Fibroblast of skin of abdomen (primary cell): Measurements from ENCODE around the gene EFCAB12.
"Not testable (repeated sequence)": the region's sequence is repeated elsewhere in the genome, so short reads cannot be mapped to it uniquely, and the experiment has no call there.

Experiments
- DNase-seq: peaks from one replicate; pipeline ENCODE4 v3.0.0-alpha.2; 2013

EFCAB12 gene

GRCh38 chr3:129392106-129392887, 36.1 kb downstream of the EFCAB12 start:
- not testable (repeated sequence) for DNase-seq

- DNase-seq = not testable (repeated sequence)
Observed at GRCh38 chr3:129391583-129391982, 36.9 kb downstream of the EFCAB12 start.

- DNase-seq = no peak
Observed at GRCh38 chr3:129389572-129389937, 38.9 kb downstream of the EFCAB12 start.

GRCh38 chr3:129388791-129389571, 39.5 kb downstream of the EFCAB12 start:
- DNase-seq = peak; percentile 68

- no peak for DNase-seq
Observed at GRCh38 chr3:129387487-129387886, 40.9 kb downstream of the EFCAB12 start.

GRCh38 chr3:129386984-129387383, 41.5 kb downstream of the EFCAB12 start:
- no peak for DNase-seq

GRCh38 chr3:129385507-129385906, 42.9 kb downstream of the EFCAB12 start:
- not testable (repeated sequence) for DNase-seq

GRCh38 chr3:129384594-129385323, 43.7 kb downstream of the EFCAB12 start:
- DNase-seq = no peak

GRCh38 chr3:129384103-129384502, 44.3 kb downstream of the EFCAB12 start:
- not testable (repeated sequence) for DNase-seq

GRCh38 chr3:129383292-129383860, 45.1 kb downstream of the EFCAB12 start:
- DNase-seq = peak; percentile 53

- no peak for DNase-seq
Observed at GRCh38 chr3:129382366-129382765, 46.1 kb downstream of the EFCAB12 start.

GRCh38 chr3:129379582-129380358, 48.7 kb downstream of the EFCAB12 start:
- no peak for DNase-seq

GRCh38 chr3:129378949-129379348, 49.5 kb downstream of the EFCAB12 start:
- DNase-seq = no peak

- no peak for DNase-seq
Observed at GRCh38 chr3:129377615-129378014, 50.8 kb downstream of the EFCAB12 start.

- no peak for DNase-seq
Observed at GRCh38 chr3:129375099-129375498, 53.3 kb downstream of the EFCAB12 start.

- DNase-seq = no peak
Observed at GRCh38 chr3:129371041-129371826, 57.2 kb downstream of the EFCAB12 start.

- no peak for DNase-seq
Observed at GRCh38 chr3:129370248-129370964, 58.0 kb downstream of the EFCAB12 start.

- DNase-seq = no peak
Observed at GRCh38 chr3:129369711-129370110, 58.7 kb downstream of the EFCAB12 start.

GRCh38 chr3:129367821-129368220, 60.6 kb downstream of the EFCAB12 start:
- no peak for DNase-seq

- DNase-seq = no peak
Observed at GRCh38 chr3:129366312-129366831, 62.1 kb downstream of the EFCAB12 start.
